Breast epithelium (tissue), 3 donors: ENCODE results near the gene FNTB.

Experiments used
- CTCF ChIP-seq, 3 donors: fragments of 450-650 bp; IDR thresholded peaks; one replicate each; pipeline ENCODE4 v1.5.1; 2016 to 2017; ENCODE audit warnings: antibody characterized with exemption in 3 of 3, mild to moderate bottlenecking in 3 of 3, moderate library complexity in 3 of 3
- POLR2A ChIP-seq: fragments of 450-650 bp; IDR thresholded peaks from one replicate; pipeline ENCODE4 v1.6.1; 2016; ENCODE audit warnings: antibody characterized with exemption, mild to moderate bottlenecking, moderate library complexity
- POLR2AphosphoS5 ChIP-seq, 3 donors: sonication (generic); formaldehyde crosslinking; IDR thresholded peaks; one replicate each; pipeline ENCODE4 v1.6.1; 2017; ENCODE audit warnings: antibody characterized with exemption in 3 of 3

GRCh38 chr14:64997108-64997794 is 10.6 kb downstream of the FNTB start:
- TF ChIP-seq CTCF (IDR thresholded peaks at IDR 0.05) (no peak), POLR2A (no peak), POLR2AphosphoS5 (IDR thresholded peaks at IDR 0.05) (no peak)
